PFSK-1 (cell line): ENCODE measurements around the gene PHACTR3.

ENCODE experiments used
- SIN3A ChIP-seq: IDR thresholded peaks from 2 replicates; pipeline ENCODE4 v1.6.1; 2012; ENCODE audit warnings: mild to moderate bottlenecking, low read length, moderate library complexity, borderline replicate concordance; ENCODE audit not compliant: insufficient read depth
- TF ChIP-seq, protein P1 (sequence below), 2 experiments: IDR thresholded peaks; 2 replicates each; pipeline versions ENCODE4 v1.6.1 to v1.8.0; 2011 to 2012; ENCODE audit warnings: low read depth in 2 of 2, low read length in 2 of 2, control low read depth in 1 of 2, inconsistent platforms in 1 of 2, mild to moderate bottlenecking in 1 of 2, moderate library complexity in 1 of 2; ENCODE audit not compliant: insufficient read depth in 1 of 2

- TF ChIP-seq SIN3A = no peak
- TF ChIP-seq, protein P1, sequence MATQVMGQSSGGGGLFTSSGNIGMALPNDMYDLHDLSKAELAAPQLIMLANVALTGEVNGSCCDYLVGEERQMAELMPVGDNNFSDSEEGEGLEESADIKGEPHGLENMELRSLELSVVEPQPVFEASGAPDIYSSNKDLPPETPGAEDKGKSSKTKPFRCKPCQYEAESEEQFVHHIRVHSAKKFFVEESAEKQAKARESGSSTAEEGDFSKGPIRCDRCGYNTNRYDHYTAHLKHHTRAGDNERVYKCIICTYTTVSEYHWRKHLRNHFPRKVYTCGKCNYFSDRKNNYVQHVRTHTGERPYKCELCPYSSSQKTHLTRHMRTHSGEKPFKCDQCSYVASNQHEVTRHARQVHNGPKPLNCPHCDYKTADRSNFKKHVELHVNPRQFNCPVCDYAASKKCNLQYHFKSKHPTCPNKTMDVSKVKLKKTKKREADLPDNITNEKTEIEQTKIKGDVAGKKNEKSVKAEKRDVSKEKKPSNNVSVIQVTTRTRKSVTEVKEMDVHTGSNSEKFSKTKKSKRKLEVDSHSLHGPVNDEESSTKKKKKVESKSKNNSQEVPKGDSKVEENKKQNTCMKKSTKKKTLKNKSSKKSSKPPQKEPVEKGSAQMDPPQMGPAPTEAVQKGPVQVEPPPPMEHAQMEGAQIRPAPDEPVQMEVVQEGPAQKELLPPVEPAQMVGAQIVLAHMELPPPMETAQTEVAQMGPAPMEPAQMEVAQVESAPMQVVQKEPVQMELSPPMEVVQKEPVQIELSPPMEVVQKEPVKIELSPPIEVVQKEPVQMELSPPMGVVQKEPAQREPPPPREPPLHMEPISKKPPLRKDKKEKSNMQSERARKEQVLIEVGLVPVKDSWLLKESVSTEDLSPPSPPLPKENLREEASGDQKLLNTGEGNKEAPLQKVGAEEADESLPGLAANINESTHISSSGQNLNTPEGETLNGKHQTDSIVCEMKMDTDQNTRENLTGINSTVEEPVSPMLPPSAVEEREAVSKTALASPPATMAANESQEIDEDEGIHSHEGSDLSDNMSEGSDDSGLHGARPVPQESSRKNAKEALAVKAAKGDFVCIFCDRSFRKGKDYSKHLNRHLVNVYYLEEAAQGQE (IDR thresholded peaks at IDR 0.05; ENCODE audit: insufficient read depth in 1 of 2, low read depth in 2 of 2, low read length in 2 of 2) = no peak
Observed at GRCh38 chr20:59824711-59825562, 220.6 kb downstream of the PHACTR3 start.
